GM23338 (cell line): ENCODE measurements around the gene ALPI. TPM values are rescaled to one million over a fixed set of nuclear protein-coding genes. Genes with fewer than 3 reads are reported as not detected.

ENCODE experiments used
- ATAC-seq: fragments of 200-7000 bp; cut with Tn5 transposase; 3 replicates; pipeline ENCODE4 v1.9.1; 2020
- DNase-seq: peaks from one replicate; pipeline ENCODE4 v3.0.0-alpha.2; 2015; ENCODE audit warnings: low spot score
- H2AFZ ChIP-seq: fragments of 200-600 bp; sonication (generic); 2 replicates; pipeline ENCODE4 v1.8.0; 2016; ENCODE audit warnings: antibody characterized with exemption, mild to moderate bottlenecking, moderate library complexity
- H3F3A ChIP-seq: fragments of 200-600 bp; sonication (generic); replicated peaks from 2 replicates; pipeline ENCODE4 v1.8.0; 2017; ENCODE audit warnings: antibody characterized with exemption, mixed run types, low read depth
- H3K27ac ChIP-seq: fragments of 200-600 bp; sonication (generic); 2 replicates; pipeline ENCODE4 v1.6.1; 2016; ENCODE audit warnings: low read depth
- H3K27me3 ChIP-seq: fragments of 200-600 bp; sonication (generic); 2 replicates; pipeline ENCODE4 v1.8.0; 2016; ENCODE audit warnings: mild to moderate bottlenecking, mixed run types, moderate library complexity; ENCODE audit not compliant: insufficient read depth
- H3K36me3 ChIP-seq: fragments of 200-600 bp; sonication (generic); 2 replicates; pipeline ENCODE4 v1.8.0; 2016; ENCODE audit warnings: mild to moderate bottlenecking; ENCODE audit not compliant: insufficient read depth
- H3K4me1 ChIP-seq: fragments of 200-600 bp; sonication (generic); 2 replicates; pipeline ENCODE4 v1.8.0; 2016; ENCODE audit warnings: mild to moderate bottlenecking, moderate library complexity; ENCODE audit not compliant: insufficient read depth
- H3K4me2 ChIP-seq: fragments of 200-600 bp; sonication (generic); 2 replicates; pipeline ENCODE4 v1.7.1; 2017; ENCODE audit warnings: mixed run types
- H3K4me3 ChIP-seq: fragments of 200-600 bp; sonication (generic); 2 replicates; pipeline ENCODE4 v1.6.1; 2016; ENCODE audit warnings: mixed run types
- H3K79me2 ChIP-seq: fragments of 200-600 bp; sonication (generic); replicated peaks from 2 replicates; pipeline ENCODE4 v1.8.0; 2017; ENCODE audit warnings: mild to moderate bottlenecking; ENCODE audit not compliant: insufficient read depth
- H3K9me2 ChIP-seq: fragments of 200-600 bp; sonication (generic); 2 replicates; pipeline ENCODE4 v1.8.0; 2017; ENCODE audit not compliant: insufficient read depth
- H4K20me1 ChIP-seq: fragments of 200-600 bp; sonication (generic); replicated peaks from 2 replicates; pipeline ENCODE4 v1.8.0; 2017; ENCODE audit warnings: mild to moderate bottlenecking; ENCODE audit not compliant: insufficient read depth
- H3K27ac Mint-ChIP-seq: 2 replicates; pipeline ENCODE4 v1.8.0; 2020; ENCODE audit warnings: inconsistent platforms, mild to moderate bottlenecking, moderate library complexity, mixed read lengths
- H3K27me3 Mint-ChIP-seq: 3 replicates; pipeline ENCODE4 v1.8.0; 2022; ENCODE audit warnings: low read depth, mild to moderate bottlenecking, moderate library complexity, mixed read lengths, inconsistent platforms; ENCODE audit not compliant: insufficient read depth, poor library complexity
- H3K36me3 Mint-ChIP-seq: 3 replicates; pipeline ENCODE4 v1.8.0; 2021; ENCODE audit warnings: low read depth, mild to moderate bottlenecking, inconsistent platforms, moderate library complexity, mixed read lengths
- H3K4me1 Mint-ChIP-seq: 3 replicates; pipeline ENCODE4 v1.8.0; 2020; ENCODE audit warnings: mild to moderate bottlenecking, inconsistent platforms, mixed read lengths
- H3K4me3 Mint-ChIP-seq: 3 replicates; pipeline ENCODE4 v1.8.0; 2021; ENCODE audit warnings: moderate library complexity, mild to moderate bottlenecking, inconsistent platforms, mixed read lengths
- H3K9me3 Mint-ChIP-seq: 3 replicates; pipeline ENCODE4 v1.8.0; 2020; ENCODE audit warnings: moderate library complexity, mild to moderate bottlenecking, inconsistent platforms, mixed read lengths
- EZH2 ChIP-seq: fragments of 200-600 bp; sonication (generic); IDR thresholded peaks from one replicate; pipeline ENCODE4 v1.8.0; 2017; ENCODE audit warnings: antibody characterized with exemption, mild to moderate bottlenecking, low read depth; ENCODE audit not compliant: unreplicated experiment
- EZH2phosphoT487 ChIP-seq: fragments of 200-600 bp; sonication (generic); IDR thresholded peaks from one replicate; pipeline ENCODE4 v1.8.1; 2018; ENCODE audit warnings: antibody characterized with exemption; ENCODE audit not compliant: unreplicated experiment
- NANOG ChIP-seq: IDR thresholded peaks from 2 replicates; pipeline ENCODE4 v1.6.1; 2016; ENCODE audit warnings: antibody characterized with exemption, borderline replicate concordance
- POLR2AphosphoS5 ChIP-seq: IDR thresholded peaks from 2 replicates; pipeline ENCODE4 v1.6.1; 2016; ENCODE audit warnings: antibody characterized with exemption, low read depth
- ZNF114 ChIP-seq: fragments of 250-450 bp; sonication (Bioruptor Pico); IDR thresholded peaks from 2 replicates; pipeline ENCODE4 v1.5.0; 2020; ENCODE audit warnings: mild to moderate bottlenecking, moderate library complexity
- ZNF462 ChIP-seq: fragments of 250-450 bp; sonication (Bioruptor Pico); IDR thresholded peaks from 2 replicates; pipeline ENCODE4 v1.5.0; 2020; ENCODE audit warnings: mild to moderate bottlenecking, moderate library complexity
- polyA plus RNA-seq: library from polyadenylated mRNA; unstranded; fragments of >200 nt; fragmentation: Nextera tagmentation; extraction: Ambion mirVana; gene quantifications from 2 replicates; pipeline ENCODE4 v1.2.1, GENCODE V29; 2016
- total RNA-seq: library from RNA; depleted of rRNA; stranded (reverse); fragments of >200 nt; shearing (Covaris generic); gene quantifications from 2 replicates; pipeline ENCODE4 v1.2.3, GENCODE V29; 2014
- TF ChIP-seq, protein P1 (sequence below): IDR thresholded peaks from one replicate; pipeline ENCODE4 v1.6.1; 2018; ENCODE audit warnings: antibody characterized with exemption; ENCODE audit not compliant: unreplicated experiment

The ALPI gene
- total and polyA plus RNA-seq, 2 experiments from 2014 or later, result not detected

- TF ChIP-seq ZNF114 (no peak), NANOG (no peak), POLR2AphosphoS5 (no peak), EZH2phosphoT487 (no peak), EZH2 (no peak), ZNF462 (CRISPR knock-in tag) (no peak)
- TF ChIP-seq, protein P1, sequence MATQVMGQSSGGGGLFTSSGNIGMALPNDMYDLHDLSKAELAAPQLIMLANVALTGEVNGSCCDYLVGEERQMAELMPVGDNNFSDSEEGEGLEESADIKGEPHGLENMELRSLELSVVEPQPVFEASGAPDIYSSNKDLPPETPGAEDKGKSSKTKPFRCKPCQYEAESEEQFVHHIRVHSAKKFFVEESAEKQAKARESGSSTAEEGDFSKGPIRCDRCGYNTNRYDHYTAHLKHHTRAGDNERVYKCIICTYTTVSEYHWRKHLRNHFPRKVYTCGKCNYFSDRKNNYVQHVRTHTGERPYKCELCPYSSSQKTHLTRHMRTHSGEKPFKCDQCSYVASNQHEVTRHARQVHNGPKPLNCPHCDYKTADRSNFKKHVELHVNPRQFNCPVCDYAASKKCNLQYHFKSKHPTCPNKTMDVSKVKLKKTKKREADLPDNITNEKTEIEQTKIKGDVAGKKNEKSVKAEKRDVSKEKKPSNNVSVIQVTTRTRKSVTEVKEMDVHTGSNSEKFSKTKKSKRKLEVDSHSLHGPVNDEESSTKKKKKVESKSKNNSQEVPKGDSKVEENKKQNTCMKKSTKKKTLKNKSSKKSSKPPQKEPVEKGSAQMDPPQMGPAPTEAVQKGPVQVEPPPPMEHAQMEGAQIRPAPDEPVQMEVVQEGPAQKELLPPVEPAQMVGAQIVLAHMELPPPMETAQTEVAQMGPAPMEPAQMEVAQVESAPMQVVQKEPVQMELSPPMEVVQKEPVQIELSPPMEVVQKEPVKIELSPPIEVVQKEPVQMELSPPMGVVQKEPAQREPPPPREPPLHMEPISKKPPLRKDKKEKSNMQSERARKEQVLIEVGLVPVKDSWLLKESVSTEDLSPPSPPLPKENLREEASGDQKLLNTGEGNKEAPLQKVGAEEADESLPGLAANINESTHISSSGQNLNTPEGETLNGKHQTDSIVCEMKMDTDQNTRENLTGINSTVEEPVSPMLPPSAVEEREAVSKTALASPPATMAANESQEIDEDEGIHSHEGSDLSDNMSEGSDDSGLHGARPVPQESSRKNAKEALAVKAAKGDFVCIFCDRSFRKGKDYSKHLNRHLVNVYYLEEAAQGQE, result no peak
- no peak overlapping the region for H3K4me3 ChIP-seq
- Mint-ChIP-seq H3K4me3 (no peak overlapping the region), H3K4me1 (no peaks in the 10 kb centered on the region), H3K36me3 (no peaks in the 10 kb centered on the region), H3K27ac (no peak overlapping the region), H3K27me3 (peaks cover 5% of the 10 kb centered on the region), H3K9me3 (no peaks in the 10 kb centered on the region)
- no peaks in the 10 kb centered on the region for H3K9me2 ChIP-seq
- H3K27ac ChIP-seq, result no peak overlapping the region
- ATAC-seq (no peak), DNase-seq (no peak)
- no peaks in the 10 kb centered on the region for H3K79me2 ChIP-seq
- H3F3A ChIP-seq, result no peaks in the 10 kb centered on the region
- no peak overlapping the region for H3K4me2 ChIP-seq
- H3K36me3 ChIP-seq, result no peaks in the 10 kb centered on the region
- no peaks in the 10 kb centered on the region for H3K4me1 ChIP-seq
- no peaks in the 10 kb centered on the region for H3K27me3 ChIP-seq
- H4K20me1 ChIP-seq, result no peaks in the 10 kb centered on the region
- no peak overlapping the region for H2AFZ ChIP-seq
Observed at GRCh38 chr2:232460171-232460570, 4.2 kb downstream of the ALPI start.
